Measurements from ENCODE around the gene CCL18.
"Not testable (repeated sequence)": the region's sequence is repeated elsewhere in the genome, so short reads cannot be mapped to it uniquely, and the experiment has no call there.

DNA sequence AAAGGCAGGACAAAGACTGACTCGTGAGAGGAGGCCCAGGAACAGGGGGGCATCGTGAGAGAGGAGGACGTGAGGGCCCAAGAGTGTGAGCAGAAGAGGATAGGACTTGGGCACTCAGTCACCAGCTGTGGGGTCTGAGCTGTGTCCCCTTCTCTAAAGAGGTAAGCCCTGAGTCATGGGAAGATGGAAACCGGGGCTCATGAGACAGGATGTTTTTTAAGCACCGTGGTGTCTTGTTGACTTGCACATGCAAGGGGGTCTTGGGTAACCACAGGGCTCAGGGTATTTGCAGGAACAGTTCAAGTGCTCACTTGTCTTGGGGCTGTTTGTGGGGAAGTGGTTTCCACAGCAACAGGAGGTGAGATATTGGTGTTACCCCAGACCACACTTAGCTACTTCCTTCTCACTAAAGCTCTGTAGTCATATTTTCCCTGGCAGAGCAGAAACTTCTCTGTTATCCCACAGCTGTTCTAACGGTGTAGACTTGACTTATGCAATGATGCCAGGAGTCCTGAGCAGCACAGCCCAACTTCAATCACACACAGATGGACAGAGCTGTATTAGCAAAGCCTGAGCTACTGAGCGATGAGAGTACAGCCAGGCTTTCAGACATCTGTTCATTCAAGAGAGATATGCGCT, 18.5 kb downstream of the CCL18 start:
- TF ChIP-seq, protein P1, sequence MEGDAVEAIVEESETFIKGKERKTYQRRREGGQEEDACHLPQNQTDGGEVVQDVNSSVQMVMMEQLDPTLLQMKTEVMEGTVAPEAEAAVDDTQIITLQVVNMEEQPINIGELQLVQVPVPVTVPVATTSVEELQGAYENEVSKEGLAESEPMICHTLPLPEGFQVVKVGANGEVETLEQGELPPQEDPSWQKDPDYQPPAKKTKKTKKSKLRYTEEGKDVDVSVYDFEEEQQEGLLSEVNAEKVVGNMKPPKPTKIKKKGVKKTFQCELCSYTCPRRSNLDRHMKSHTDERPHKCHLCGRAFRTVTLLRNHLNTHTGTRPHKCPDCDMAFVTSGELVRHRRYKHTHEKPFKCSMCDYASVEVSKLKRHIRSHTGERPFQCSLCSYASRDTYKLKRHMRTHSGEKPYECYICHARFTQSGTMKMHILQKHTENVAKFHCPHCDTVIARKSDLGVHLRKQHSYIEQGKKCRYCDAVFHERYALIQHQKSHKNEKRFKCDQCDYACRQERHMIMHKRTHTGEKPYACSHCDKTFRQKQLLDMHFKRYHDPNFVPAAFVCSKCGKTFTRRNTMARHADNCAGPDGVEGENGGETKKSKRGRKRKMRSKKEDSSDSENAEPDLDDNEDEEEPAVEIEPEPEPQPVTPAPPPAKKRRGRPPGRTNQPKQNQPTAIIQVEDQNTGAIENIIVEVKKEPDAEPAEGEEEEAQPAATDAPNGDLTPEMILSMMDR (IDR thresholded peaks at IDR 0.05), result not testable (repeated sequence)
- not testable (repeated sequence) for TF ChIP-seq POLR2A (IDR thresholded peaks at IDR 0.05)
